ENCODE data around the gene TYK2.

TYK2 gene

GRCh38 chr19:10305139-10305806 lies 75.1 kb downstream of the TYK2 start:
- DNase-seq: no peak

Data from kidney glomerular epithelial cell (primary cell).